ENCODE measurements around the gene IFT81.

Gene IFT81

GRCh38 chr12:110102255-110102654 lies 21.9 kb upstream of the IFT81 start:
- TF ChIP-seq, protein P1, sequence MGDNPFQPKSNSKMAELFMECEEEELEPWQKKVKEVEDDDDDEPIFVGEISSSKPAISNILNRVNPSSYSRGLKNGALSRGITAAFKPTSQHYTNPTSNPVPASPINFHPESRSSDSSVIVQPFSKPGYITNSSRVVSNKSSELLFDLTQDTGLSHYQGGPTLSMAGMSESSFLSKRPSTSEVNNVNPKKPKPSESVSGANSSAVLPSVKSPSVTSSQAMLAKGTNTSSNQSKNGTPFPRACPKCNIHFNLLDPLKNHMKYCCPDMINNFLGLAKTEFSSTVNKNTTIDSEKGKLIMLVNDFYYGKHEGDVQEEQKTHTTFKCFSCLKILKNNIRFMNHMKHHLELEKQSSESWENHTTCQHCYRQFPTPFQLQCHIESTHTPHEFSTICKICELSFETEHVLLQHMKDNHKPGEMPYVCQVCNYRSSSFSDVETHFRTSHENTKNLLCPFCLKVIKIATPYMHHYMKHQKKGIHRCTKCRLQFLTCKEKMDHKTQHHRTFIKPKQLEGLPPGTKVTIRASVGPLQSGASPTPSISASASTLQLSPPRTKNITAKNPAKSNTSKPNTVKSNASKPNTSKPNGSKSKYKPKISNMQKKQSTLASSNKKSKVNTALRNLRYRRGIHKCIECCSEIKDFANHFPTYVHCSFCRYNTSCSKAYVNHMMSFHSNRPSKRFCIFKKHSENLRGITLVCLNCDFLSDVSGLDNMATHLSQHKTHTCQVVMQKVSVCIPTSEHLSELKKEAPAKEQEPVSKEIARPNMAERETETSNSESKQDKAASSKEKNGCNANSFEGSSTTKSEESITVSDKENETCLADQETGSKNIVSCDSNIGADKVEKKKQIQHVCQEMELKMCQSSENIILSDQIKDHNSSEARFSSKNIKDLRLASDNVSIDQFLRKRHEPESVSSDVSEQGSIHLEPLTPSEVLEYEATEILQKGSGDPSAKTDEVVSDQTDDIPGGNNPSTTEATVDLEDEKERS (tag by site-specific recombination; IDR thresholded peaks at IDR 0.05): no peak
- peak; percentile 50 for TF ChIP-seq SP2 (tag by site-specific recombination; IDR thresholded peaks at IDR 0.05)
- TF ChIP-seq CTCF (tag by site-specific recombination; IDR thresholded peaks at IDR 0.05): 0 out of 2 replicates have a peak, but pooled peaks have one; percentile 21
- TF ChIP-seq ZNF350 (tag by site-specific recombination; IDR thresholded peaks at IDR 0.05): peak; percentile 85
- TF ChIP-seq ZNF629 (tag by site-specific recombination; IDR thresholded peaks at IDR 0.05): no peak
- TF ChIP-seq ZNF654 (tag by site-specific recombination; IDR thresholded peaks at IDR 0.05; ENCODE audit: low read depth): peak; percentile 37
- TF ChIP-seq ZNF112 (tag by site-specific recombination; IDR thresholded peaks at IDR 0.05): no peak
- TF ChIP-seq ZNF548 (tag by site-specific recombination; IDR thresholded peaks at IDR 0.05): no peak
- TF ChIP-seq, protein P2, sequence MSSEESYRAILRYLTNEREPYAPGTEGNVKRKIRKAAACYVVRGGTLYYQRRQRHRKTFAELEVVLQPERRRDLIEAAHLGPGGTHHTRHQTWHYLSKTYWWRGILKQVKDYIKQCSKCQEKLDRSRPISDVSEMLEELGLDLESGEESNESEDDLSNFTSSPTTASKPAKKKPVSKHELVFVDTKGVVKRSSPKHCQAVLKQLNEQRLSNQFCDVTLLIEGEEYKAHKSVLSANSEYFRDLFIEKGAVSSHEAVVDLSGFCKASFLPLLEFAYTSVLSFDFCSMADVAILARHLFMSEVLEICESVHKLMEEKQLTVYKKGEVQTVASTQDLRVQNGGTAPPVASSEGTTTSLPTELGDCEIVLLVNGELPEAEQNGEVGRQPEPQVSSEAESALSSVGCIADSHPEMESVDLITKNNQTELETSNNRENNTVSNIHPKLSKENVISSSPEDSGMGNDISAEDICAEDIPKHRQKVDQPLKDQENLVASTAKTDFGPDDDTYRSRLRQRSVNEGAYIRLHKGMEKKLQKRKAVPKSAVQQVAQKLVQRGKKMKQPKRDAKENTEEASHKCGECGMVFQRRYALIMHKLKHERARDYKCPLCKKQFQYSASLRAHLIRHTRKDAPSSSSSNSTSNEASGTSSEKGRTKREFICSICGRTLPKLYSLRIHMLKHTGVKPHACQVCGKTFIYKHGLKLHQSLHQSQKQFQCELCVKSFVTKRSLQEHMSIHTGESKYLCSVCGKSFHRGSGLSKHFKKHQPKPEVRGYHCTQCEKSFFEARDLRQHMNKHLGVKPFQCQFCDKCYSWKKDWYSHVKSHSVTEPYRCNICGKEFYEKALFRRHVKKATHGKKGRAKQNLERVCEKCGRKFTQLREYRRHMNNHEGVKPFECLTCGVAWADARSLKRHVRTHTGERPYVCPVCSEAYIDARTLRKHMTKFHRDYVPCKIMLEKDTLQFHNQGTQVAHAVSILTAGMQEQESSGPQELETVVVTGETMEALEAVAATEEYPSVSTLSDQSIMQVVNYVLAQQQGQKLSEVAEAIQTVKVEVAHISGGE (tag by site-specific recombination; conservative IDR thresholded peaks at IDR 0.05; ENCODE audit: low read depth): peak; percentile 34; the same call in 1 of the 2 replicates
- H3K36me3 ChIP-seq (ENCODE audit: control insufficient read depth in 2 of 2, insufficient read depth in 1 of 2, low read length in 2 of 2): no peaks in the 10 kb centered on the region
- no peak overlapping the region for H3K4me3 ChIP-seq (ENCODE audit: low read depth, low read length)
- no peak overlapping the region for H3K27ac ChIP-seq (ENCODE audit: extremely low read depth, low read depth, low read length)
- ChIA-PET POLR2A (interaction anchor here (0.6 to 1.7 kb wide), 4 partner anchors 9 to 329 kb away, joined by 4 to 7 read pairs (median 4); partner anchors contain the start of gene ATP2A2), CTCF (interaction anchor here (0.5 to 2.1 kb wide), 33 partner anchors 10 to 604 kb away, joined by 3 to 19 read pairs (median 4); partner anchors contain the start of genes ARPC3 and IFT81)
- H3K9me3 ChIP-seq (ENCODE audit: control insufficient read depth, insufficient read depth, low read depth, low read length): no peaks in the 10 kb centered on the region
- no peaks in the 10 kb centered on the region for H3K4me1 ChIP-seq (ENCODE audit: control insufficient read depth, insufficient read depth, low read length)

DNA sequence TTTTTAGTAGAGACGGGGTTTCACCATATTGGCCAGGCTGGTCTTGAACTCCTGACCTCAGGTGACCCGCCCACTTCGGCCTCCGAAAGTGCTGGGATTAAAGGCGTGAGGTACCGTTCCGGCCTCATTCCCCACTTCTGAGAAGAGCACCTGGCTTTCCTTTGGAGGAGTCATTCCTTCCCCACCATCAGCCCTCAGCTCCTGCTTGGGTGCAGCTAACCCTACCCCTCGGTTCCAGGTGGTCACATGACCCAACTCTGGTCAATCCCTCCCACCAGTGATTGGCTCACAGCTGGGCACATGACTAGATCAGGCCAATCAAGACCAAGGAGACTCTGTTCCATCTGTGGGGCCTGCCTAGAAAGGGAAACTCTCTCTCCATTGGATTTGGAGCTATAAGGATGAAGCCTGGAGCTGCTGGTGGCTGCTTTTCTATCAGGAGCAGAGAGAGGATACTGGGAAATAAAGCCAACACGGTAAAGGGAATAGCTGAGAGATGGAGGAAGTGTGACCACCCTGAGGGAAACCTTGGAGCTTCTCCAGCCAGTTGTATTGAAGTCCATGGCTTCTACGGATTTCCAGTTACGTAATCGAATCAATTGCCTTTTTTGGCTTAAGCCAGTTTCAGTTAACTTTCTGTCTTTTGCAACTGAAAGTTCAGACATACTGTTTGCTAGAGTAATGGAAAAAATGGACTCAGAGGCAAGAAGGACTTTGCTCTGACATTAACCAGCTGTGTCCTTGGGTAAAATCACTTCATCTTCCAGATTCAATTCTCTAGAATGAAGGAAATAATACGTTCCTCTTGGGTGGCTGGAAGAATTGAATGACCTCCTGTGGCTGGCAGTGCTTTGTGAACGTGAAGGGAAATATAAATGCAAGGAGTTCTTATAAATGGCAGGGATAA lies 19.7 kb upstream of the IFT81 start:
- CTCF ChIA-PET: interaction anchor here (0.7 to 2.2 kb wide), 4 partner anchors 20 to 365 kb away, joined by 3 to 7 read pairs (median 3); partner anchors contain the start of genes FAM216A and IFT81
- no peak overlapping the region for H3K4me3 ChIP-seq (ENCODE audit: low read depth, low read length)
- POLR2A ChIA-PET: interaction anchor here (0.6 kb wide), 1 partner anchor 344 kb away, joined by 5 read pairs; no protein-coding TSS in a partner anchor
- H3K36me3 ChIP-seq (ENCODE audit: control insufficient read depth in 2 of 2, insufficient read depth in 1 of 2, low read length in 2 of 2): no peaks in the 10 kb centered on the region
- no peaks in the 10 kb centered on the region for H3K9me3 ChIP-seq (ENCODE audit: control insufficient read depth, insufficient read depth, low read depth, low read length)
- H3K4me1 ChIP-seq (ENCODE audit: control insufficient read depth, insufficient read depth, low read length): no peaks in the 10 kb centered on the region
- H3K27ac ChIP-seq (ENCODE audit: extremely low read depth, low read depth, low read length): no peak overlapping the region
- TF ChIP-seq ZSCAN23 (tag by site-specific recombination; IDR thresholded peaks at IDR 0.05) (no peak), RBAK (tag by site-specific recombination; IDR thresholded peaks at IDR 0.05) (no peak), ZNF112 (tag by site-specific recombination; IDR thresholded peaks at IDR 0.05) (no peak), ZNF610 (tag by site-specific recombination; IDR thresholded peaks at IDR 0.05; ENCODE audit: borderline replicate concordance) (no peak), ZFP37 (tag by site-specific recombination; IDR thresholded peaks at IDR 0.05) (no peak), ZNF169 (tag by site-specific recombination; IDR thresholded peaks at IDR 0.05) (no peak), ZNF585B (tag by site-specific recombination; IDR thresholded peaks at IDR 0.05) (no peak), ZNF423 (tag by site-specific recombination; IDR thresholded peaks at IDR 0.05) (no peak), MEIS1 (CRISPR knock-in tag; IDR thresholded peaks at IDR 0.05; ENCODE audit: borderline replicate concordance) (no peak), ZNF571 (tag by site-specific recombination; IDR thresholded peaks at IDR 0.05) (no peak), ZNF362 (tag by site-specific recombination; IDR thresholded peaks at IDR 0.05) (no peak)
- TF ChIP-seq, protein P3, sequence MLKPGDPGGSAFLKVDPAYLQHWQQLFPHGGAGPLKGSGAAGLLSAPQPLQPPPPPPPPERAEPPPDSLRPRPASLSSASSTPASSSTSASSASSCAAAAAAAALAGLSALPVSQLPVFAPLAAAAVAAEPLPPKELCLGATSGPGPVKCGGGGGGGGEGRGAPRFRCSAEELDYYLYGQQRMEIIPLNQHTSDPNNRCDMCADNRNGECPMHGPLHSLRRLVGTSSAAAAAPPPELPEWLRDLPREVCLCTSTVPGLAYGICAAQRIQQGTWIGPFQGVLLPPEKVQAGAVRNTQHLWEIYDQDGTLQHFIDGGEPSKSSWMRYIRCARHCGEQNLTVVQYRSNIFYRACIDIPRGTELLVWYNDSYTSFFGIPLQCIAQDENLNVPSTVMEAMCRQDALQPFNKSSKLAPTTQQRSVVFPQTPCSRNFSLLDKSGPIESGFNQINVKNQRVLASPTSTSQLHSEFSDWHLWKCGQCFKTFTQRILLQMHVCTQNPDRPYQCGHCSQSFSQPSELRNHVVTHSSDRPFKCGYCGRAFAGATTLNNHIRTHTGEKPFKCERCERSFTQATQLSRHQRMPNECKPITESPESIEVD (tag by site-specific recombination; IDR thresholded peaks at IDR 0.05): no peak
